Measurements from ENCODE around the gene POU2F2. TPM values are rescaled to one million over a fixed set of nuclear protein-coding genes. Genes with fewer than 3 reads are reported as not detected.

POU2F2 gene
- total RNA-seq, 1 experiment from 2014 or later, result 0.89 TPM

DNA sequence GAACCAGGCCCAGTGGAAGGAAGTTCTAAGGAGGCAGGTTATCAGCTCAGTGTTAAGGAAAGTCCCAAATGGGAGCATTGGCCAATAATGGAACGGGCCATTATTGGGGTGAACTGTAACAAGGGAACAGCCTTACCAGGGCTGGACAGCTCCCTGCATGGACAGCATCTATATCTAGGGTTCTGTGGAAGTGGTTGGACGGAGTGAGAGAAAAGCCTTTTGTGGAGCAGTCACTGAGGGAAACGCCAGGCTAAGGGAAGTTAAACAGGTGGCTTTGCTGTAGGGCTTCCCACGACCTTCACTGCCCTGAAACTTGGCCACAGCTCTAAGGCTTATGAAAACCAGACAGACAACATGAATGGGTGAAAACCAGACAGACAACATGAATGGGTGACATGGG lies 17.0 kb downstream of the POU2F2 start:
- Histone ChIP-seq H3K9me2 (ENCODE audit: insufficient read depth) (no peaks in the 10 kb centered on the region), H3K4me1 (ENCODE audit: control insufficient read depth in 1 of 2, insufficient read depth in 2 of 2, low read length in 2 of 2) (peaks cover 24 to 33% of the 10 kb centered on the region in 2 experiments), H4K20me1 (ENCODE audit: insufficient read depth) (no peaks in the 10 kb centered on the region), H3K9me3 (ENCODE audit: control insufficient read depth in 1 of 2, insufficient read depth in 1 of 2, low read depth in 1 of 2, low read length in 2 of 2) (no peaks in the 10 kb centered on the region), H3K79me2 (ENCODE audit: insufficient read depth, low read length) (no peaks in the 10 kb centered on the region), H3K4me3 (replicated peaks in 1 of 2; ENCODE audit: low read depth in 1 of 2, low read length in 2 of 2) (no peak overlapping the region), H3K4me2 (ENCODE audit: low read length) (no peak overlapping the region), H2AFZ (ENCODE audit: low read depth, low read length, poor library complexity, severe bottlenecking) (no peak overlapping the region), H3K27me3 (ENCODE audit: insufficient read depth, low read length) (no peaks in the 10 kb centered on the region), H3K27ac (ENCODE audit: low read depth, low read length) (no peak overlapping the region), H3K36me3 (ENCODE audit: control insufficient read depth in 1 of 2, insufficient read depth in 2 of 2, low read length in 2 of 2) (no peaks in the 10 kb centered on the region), H3K9ac (ENCODE audit: low read length) (no peak overlapping the region)
- no TSS peak for BruUV-seq (replicated peaks)
- ChIA-PET CTCF (interaction anchor here (2.1 to 2.9 kb wide), 2 partner anchors 9 to 15 kb away, joined by 5 to 22 read pairs; no protein-coding TSS in a partner anchor), POLR2A (interaction anchor here (1.5 kb wide), 1 partner anchor 10 kb away, joined by 5 read pairs; no protein-coding TSS in a partner anchor), RAD21 (ENCODE audit: low non-redundant PET in 1 of 2, low total read pairs in 2 of 2, uncharacterized antibody in 2 of 2, unreplicated experiment in 2 of 2) (no interaction called here)
- intact Hi-C loops (cut with micrococcal nuclease), result no loop called here
- DNase-seq (ENCODE audit: low read depth, low spot score) (no peak), ATAC-seq (no peak)
- TF ChIP-seq CBX3 (IDR thresholded peaks at IDR 0.05; ENCODE audit: low read depth), result no peak
- no peak for TF ChIP-seq RAD21 (IDR thresholded peaks at IDR 0.05; ENCODE audit: low read depth)
- TF ChIP-seq EZH2 (IDR thresholded peaks at IDR 0.05), result no peak
- TF ChIP-seq POLR2AphosphoS5 (IDR thresholded peaks at IDR 0.05; ENCODE audit: low read depth, low read length), result no peak
- no peak for TF ChIP-seq ELF1 (IDR thresholded peaks at IDR 0.05; ENCODE audit: borderline replicate concordance, low read depth)
- no peak for TF ChIP-seq ZFX (IDR thresholded peaks at IDR 0.05)
- TF ChIP-seq, protein P1, sequence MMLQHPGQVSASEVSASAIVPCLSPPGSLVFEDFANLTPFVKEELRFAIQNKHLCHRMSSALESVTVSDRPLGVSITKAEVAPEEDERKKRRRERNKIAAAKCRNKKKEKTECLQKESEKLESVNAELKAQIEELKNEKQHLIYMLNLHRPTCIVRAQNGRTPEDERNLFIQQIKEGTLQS (IDR thresholded peaks at IDR 0.05), result no peak
- TF ChIP-seq YY1 (IDR thresholded peaks at IDR 0.05; ENCODE audit: extremely low read depth, insufficient replicate concordance, low read depth, low read length), result no peak
- no peak for TF ChIP-seq ZNF274 (IDR thresholded peaks at IDR 0.05; ENCODE audit: low read depth, low read length)
- TF ChIP-seq, protein P2, sequence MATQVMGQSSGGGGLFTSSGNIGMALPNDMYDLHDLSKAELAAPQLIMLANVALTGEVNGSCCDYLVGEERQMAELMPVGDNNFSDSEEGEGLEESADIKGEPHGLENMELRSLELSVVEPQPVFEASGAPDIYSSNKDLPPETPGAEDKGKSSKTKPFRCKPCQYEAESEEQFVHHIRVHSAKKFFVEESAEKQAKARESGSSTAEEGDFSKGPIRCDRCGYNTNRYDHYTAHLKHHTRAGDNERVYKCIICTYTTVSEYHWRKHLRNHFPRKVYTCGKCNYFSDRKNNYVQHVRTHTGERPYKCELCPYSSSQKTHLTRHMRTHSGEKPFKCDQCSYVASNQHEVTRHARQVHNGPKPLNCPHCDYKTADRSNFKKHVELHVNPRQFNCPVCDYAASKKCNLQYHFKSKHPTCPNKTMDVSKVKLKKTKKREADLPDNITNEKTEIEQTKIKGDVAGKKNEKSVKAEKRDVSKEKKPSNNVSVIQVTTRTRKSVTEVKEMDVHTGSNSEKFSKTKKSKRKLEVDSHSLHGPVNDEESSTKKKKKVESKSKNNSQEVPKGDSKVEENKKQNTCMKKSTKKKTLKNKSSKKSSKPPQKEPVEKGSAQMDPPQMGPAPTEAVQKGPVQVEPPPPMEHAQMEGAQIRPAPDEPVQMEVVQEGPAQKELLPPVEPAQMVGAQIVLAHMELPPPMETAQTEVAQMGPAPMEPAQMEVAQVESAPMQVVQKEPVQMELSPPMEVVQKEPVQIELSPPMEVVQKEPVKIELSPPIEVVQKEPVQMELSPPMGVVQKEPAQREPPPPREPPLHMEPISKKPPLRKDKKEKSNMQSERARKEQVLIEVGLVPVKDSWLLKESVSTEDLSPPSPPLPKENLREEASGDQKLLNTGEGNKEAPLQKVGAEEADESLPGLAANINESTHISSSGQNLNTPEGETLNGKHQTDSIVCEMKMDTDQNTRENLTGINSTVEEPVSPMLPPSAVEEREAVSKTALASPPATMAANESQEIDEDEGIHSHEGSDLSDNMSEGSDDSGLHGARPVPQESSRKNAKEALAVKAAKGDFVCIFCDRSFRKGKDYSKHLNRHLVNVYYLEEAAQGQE (IDR thresholded peaks at IDR 0.05; ENCODE audit: low read depth), result no peak; the same call in 1 of the 2 replicates
- TF ChIP-seq, protein P3, sequence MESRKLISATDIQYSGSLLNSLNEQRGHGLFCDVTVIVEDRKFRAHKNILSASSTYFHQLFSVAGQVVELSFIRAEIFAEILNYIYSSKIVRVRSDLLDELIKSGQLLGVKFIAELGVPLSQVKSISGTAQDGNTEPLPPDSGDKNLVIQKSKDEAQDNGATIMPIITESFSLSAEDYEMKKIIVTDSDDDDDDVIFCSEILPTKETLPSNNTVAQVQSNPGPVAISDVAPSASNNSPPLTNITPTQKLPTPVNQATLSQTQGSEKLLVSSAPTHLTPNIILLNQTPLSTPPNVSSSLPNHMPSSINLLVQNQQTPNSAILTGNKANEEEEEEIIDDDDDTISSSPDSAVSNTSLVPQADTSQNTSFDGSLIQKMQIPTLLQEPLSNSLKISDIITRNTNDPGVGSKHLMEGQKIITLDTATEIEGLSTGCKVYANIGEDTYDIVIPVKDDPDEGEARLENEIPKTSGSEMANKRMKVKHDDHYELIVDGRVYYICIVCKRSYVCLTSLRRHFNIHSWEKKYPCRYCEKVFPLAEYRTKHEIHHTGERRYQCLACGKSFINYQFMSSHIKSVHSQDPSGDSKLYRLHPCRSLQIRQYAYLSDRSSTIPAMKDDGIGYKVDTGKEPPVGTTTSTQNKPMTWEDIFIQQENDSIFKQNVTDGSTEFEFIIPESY (IDR thresholded peaks at IDR 0.05; ENCODE audit: extremely low read depth, insufficient replicate concordance, low read length), result no peak
- TF ChIP-seq, protein P4, sequence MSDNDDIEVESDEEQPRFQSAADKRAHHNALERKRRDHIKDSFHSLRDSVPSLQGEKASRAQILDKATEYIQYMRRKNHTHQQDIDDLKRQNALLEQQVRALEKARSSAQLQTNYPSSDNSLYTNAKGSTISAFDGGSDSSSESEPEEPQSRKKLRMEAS (IDR thresholded peaks at IDR 0.05), result no peak
- TF ChIP-seq EZH2phosphoT487 (IDR thresholded peaks at IDR 0.05; ENCODE audit: borderline replicate concordance), result no peak
- TF ChIP-seq SP1 (IDR thresholded peaks at IDR 0.05; ENCODE audit: low read depth), result no peak
- no peak for TF ChIP-seq SIN3A (IDR thresholded peaks at IDR 0.05; ENCODE audit: low read depth)
- TF ChIP-seq SRF (IDR thresholded peaks at IDR 0.05; ENCODE audit: low read depth), result no peak
- no peak for TF ChIP-seq POLR2A (IDR thresholded peaks at IDR 0.05; ENCODE audit: borderline replicate concordance, extremely low read depth, insufficient read depth, insufficient read length)
- TF ChIP-seq, protein P5, sequence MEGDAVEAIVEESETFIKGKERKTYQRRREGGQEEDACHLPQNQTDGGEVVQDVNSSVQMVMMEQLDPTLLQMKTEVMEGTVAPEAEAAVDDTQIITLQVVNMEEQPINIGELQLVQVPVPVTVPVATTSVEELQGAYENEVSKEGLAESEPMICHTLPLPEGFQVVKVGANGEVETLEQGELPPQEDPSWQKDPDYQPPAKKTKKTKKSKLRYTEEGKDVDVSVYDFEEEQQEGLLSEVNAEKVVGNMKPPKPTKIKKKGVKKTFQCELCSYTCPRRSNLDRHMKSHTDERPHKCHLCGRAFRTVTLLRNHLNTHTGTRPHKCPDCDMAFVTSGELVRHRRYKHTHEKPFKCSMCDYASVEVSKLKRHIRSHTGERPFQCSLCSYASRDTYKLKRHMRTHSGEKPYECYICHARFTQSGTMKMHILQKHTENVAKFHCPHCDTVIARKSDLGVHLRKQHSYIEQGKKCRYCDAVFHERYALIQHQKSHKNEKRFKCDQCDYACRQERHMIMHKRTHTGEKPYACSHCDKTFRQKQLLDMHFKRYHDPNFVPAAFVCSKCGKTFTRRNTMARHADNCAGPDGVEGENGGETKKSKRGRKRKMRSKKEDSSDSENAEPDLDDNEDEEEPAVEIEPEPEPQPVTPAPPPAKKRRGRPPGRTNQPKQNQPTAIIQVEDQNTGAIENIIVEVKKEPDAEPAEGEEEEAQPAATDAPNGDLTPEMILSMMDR (IDR thresholded peaks at IDR 0.05 in 2 of 3, conservative IDR thresholded peaks at IDR 0.05 in 1 of 3; ENCODE audit: borderline replicate concordance in 1 of 3, insufficient read depth in 1 of 3, low read depth in 2 of 3, low read length in 2 of 3), result no peak
